Lung (tissue), 12 donors: ENCODE results near the gene NYNRIN. TPM values are rescaled to one million over a fixed set of nuclear protein-coding genes. Genes with fewer than 3 reads are reported as not detected.

Experiments
- ATAC-seq: fragments of 200-7000 bp; cut with Tn5 transposase; one replicate; pipeline ENCODE4 v1.9.1; 2020; ENCODE audit warnings: moderate number of reproducible peaks; ENCODE audit not compliant: insufficient read depth, low FRiP score
- DNase-seq, 3 donors: peaks; one replicate each; pipeline ENCODE4 v3.0.0-alpha.2; 2013 to 2017
- H3K27ac ChIP-seq, 2 donors: one replicate each; pipeline ENCODE4 v1.5.1; 2013; ENCODE audit warnings: mild to moderate bottlenecking in 2 of 2, moderate library complexity in 2 of 2, control low read depth in 1 of 2, inconsistent platforms in 1 of 2, low read depth in 1 of 2, low read length in 1 of 2
- H3K27me3 ChIP-seq, 3 donors: one replicate each; pipeline ENCODE4 v1.5.1; 2013; ENCODE audit warnings: low read length in 2 of 3; ENCODE audit not compliant: control insufficient read depth in 3 of 3, insufficient read depth in 3 of 3
- H3K36me3 ChIP-seq, 4 donors: one replicate each; pipeline ENCODE4 v1.5.1; 2013; ENCODE audit warnings: low read length in 4 of 4, mild to moderate bottlenecking in 1 of 4, moderate library complexity in 1 of 4; ENCODE audit not compliant: control insufficient read depth in 4 of 4, insufficient read depth in 4 of 4
- H3K4me1 ChIP-seq, 5 donors: one replicate each; pipeline ENCODE4 v1.5.1; 2013; ENCODE audit warnings: low read length in 5 of 5, mild to moderate bottlenecking in 2 of 5, moderate library complexity in 1 of 5; ENCODE audit not compliant: control insufficient read depth in 5 of 5, insufficient read depth in 5 of 5
- H3K4me3 ChIP-seq: one replicate; pipeline ENCODE4 v1.5.1; 2013; ENCODE audit warnings: mild to moderate bottlenecking, control low read depth, moderate library complexity
- H3K9ac ChIP-seq, 2 donors: one replicate each; pipeline ENCODE4 v1.5.1; 2013; ENCODE audit warnings: low read length in 2 of 2, control low read depth in 1 of 2; ENCODE audit not compliant: insufficient read depth in 1 of 2
- H3K9me3 ChIP-seq, 4 donors: one replicate each; pipeline ENCODE4 v1.5.1; 2013; ENCODE audit warnings: low read length in 3 of 4, mild to moderate bottlenecking in 1 of 4, moderate library complexity in 1 of 4; ENCODE audit not compliant: control insufficient read depth in 4 of 4, insufficient read depth in 3 of 4
- whole genome bisulfite sequencing, 2 donors: extraction: QIAGEN DNeasy Blood & Tissue Kit; methylation state at CpG; one replicate each; pipeline ENCODE4 v1.1.7; 2013; 5-methylcytosine and 5-hydroxymethylcytosine counted together
- polyA plus RNA-seq, 2 donors: library from polyadenylated mRNA; stranded (reverse); fragments of 200-250 nt; gene quantifications; one replicate each; pipeline ENCODE4 v1.2.1, GENCODE V29; 2013
- total RNA-seq, 2 donors: library from RNA; depleted of rRNA in 1 of 2; stranded (reverse); fragments of >200 nt in 1 of 2; gene quantifications; one replicate each; pipeline ENCODE4 v1.2.1, GENCODE V29; 2014 to 2021
- TF ChIP-seq, protein P1 (sequence below): IDR thresholded peaks from 2 replicates; pipeline ENCODE4 v1.5.1; 2012; ENCODE audit warnings: mild to moderate bottlenecking; ENCODE audit errors: control extremely low read depth, extremely low read depth
- donor health status: control.
- donor health status: control.
- donor health status: Bipolar disorder and iron deficiency.
- donor health status: healthy.
- donor health status: DM: yes; HTN: yes; CAD: no.

NYNRIN gene
- total and polyA plus RNA-seq, 4 donors: 2.9 to 49.8 (median 10.2) TPM

DNA sequence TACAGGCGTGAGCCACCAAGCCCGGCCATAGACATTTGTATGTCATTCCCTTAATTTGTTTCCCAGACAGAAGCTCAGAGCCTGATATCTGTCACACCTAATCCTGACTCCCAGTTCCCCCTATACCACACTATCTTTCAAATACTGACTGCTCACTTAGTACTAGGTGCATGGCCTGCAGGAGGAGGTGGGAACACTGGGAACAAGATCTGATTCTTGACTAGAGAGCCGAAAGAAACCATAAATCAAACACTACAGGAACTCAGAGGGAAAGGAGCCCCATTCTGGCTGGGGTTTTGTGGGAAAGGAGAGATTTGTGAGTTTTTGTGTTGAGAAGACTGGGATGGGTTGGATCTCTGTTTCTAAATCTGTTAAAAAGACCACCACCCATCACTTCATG lies 35.9 kb downstream of the NYNRIN start:
- Histone ChIP-seq H3K27ac (no peak overlapping the region), H3K4me1 (peaks cover 0 to 17% (median 10%) of the 10 kb centered on the region in 5 donors), H3K9ac (no peak overlapping the region), H3K27me3 (no peaks in the 10 kb centered on the region), H3K36me3 (peaks cover under 1 to 53% (median 46%) of the 10 kb centered on the region in 4 donors), H3K4me3 (no peak overlapping the region), H3K9me3 (no peaks in the 10 kb centered on the region)
- DNase-seq (no peak), ATAC-seq (no peak)
- TF ChIP-seq, protein P1, sequence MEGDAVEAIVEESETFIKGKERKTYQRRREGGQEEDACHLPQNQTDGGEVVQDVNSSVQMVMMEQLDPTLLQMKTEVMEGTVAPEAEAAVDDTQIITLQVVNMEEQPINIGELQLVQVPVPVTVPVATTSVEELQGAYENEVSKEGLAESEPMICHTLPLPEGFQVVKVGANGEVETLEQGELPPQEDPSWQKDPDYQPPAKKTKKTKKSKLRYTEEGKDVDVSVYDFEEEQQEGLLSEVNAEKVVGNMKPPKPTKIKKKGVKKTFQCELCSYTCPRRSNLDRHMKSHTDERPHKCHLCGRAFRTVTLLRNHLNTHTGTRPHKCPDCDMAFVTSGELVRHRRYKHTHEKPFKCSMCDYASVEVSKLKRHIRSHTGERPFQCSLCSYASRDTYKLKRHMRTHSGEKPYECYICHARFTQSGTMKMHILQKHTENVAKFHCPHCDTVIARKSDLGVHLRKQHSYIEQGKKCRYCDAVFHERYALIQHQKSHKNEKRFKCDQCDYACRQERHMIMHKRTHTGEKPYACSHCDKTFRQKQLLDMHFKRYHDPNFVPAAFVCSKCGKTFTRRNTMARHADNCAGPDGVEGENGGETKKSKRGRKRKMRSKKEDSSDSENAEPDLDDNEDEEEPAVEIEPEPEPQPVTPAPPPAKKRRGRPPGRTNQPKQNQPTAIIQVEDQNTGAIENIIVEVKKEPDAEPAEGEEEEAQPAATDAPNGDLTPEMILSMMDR: no peak
- WGBS, 2 donors: 82 to 84% methylated on average over 3 of the region's 3 CpGs

DNA sequence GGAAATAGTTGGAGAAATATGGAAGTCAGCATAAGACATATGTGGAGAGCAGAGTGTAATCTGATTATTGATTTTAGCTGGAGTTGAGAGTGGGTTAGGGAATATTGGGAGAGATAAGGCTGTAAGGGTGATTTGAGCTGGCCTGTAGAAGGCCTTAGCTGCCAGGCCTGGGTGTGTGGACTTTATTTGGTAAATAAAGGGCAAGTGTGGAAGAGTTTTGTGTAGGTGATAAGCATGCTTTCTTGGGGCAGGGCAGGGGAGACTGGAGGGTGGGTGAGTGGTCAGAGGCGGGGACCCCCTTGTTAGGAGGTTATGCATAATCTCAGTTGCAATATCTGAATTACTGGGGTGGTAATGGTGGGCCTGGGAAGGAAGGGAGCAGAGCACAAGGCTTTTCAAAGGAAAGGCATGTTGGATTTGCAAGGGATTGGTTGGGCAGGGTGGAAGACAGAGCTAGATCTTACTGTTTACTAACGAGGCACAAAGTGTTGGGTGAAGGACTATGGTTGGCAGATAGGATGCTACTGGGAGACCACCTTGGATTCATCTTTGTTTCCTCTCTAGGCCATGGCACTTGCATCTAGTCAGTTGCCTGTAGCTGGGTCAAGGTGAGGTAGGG lies 36.5 kb downstream of the NYNRIN start:
- DNase-seq (no peak), ATAC-seq (no peak)
- WGBS, 2 donors: 80 to 83% methylated on average over 2 of the region's 2 CpGs
- no peak overlapping the region for H3K9ac ChIP-seq
- no peaks in the 10 kb centered on the region for H3K27me3 ChIP-seq
- no peaks in the 10 kb centered on the region for H3K9me3 ChIP-seq
- no peak overlapping the region for H3K4me3 ChIP-seq
- peaks cover 0 to 17% (median 10%) of the 10 kb centered on the region in 5 donors for H3K4me1 ChIP-seq
- H3K27ac ChIP-seq: no peak overlapping the region
- TF ChIP-seq, protein P1: no peak
- H3K36me3 ChIP-seq: peaks cover 6 to 59% (median 49%) of the 10 kb centered on the region in 4 donors

DNA sequence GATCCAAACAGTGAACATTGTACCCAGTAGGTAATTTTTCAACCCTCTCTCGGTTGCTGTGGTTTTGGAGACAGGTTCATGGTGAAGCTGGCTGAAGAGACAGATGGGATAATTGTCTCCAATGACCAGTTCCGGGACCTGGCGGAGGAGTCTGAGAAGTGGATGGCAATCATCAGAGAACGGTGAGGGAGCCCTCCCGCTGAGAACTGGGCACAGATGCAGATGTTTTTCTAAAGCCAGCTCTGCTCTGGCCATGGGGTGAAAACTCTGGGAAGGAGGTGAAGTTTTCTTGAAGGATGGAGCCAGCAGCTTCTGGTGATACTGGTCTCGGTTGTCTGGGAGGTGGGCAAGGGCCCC lies 37.2 kb downstream of the NYNRIN start:
- DNase-seq: no peak
- H3K9me3 ChIP-seq: no peaks in the 10 kb centered on the region
- H3K9ac ChIP-seq: no peak overlapping the region
- H3K4me3 ChIP-seq: no peak overlapping the region
- no peak for ATAC-seq
- H3K27ac ChIP-seq: peak overlapping the region; percentile 68 to 75
- H3K36me3 ChIP-seq: peaks cover 6 to 60% (median 52%) of the 10 kb centered on the region in 4 donors
- peaks cover 0 to 14% (median 9%) of the 10 kb centered on the region in 5 donors for H3K4me1 ChIP-seq
- 66 to 68% methylated on average over 6 of the region's 6 CpGs for WGBS, 2 donors
- no peaks in the 10 kb centered on the region for H3K27me3 ChIP-seq
- TF ChIP-seq, protein P1: no peak
